GM13977 (cell line): ENCODE results near the gene ENHO.

ENCODE experiments used
- DNase-seq: peaks from one replicate; pipeline ENCODE4 v3.0.0; 2012; ENCODE audit warnings: low spot score
- CTCF ChIP-seq: IDR thresholded peaks from 2 replicates; pipeline ENCODE4 v1.5.1; 2012; ENCODE audit warnings: mild to moderate bottlenecking, control low read depth; ENCODE audit not compliant: insufficient read depth; ENCODE audit errors: extremely low read depth, missing control alignments
- in situ Hi-C: fragments of 300-500 bp; cut with MboI; formaldehyde crosslinking; loops from one replicate; pipeline ENCODE4 v1.12.0; 2022; ENCODE audit warnings: low sequenced_read_pairs, low pct_unique_long_range_greater_than_20kb, mixed read lengths, inconsistent platforms; ENCODE audit not compliant: unreplicated experiment

ENHO gene

GRCh38 chr9:34549407-34549732 is 26.6 kb upstream of the ENHO start:
- DNase-seq, result no peak
- TF ChIP-seq CTCF, result no peak
- in situ Hi-C loops, result no loop called here

- in situ Hi-C loops, result no loop called here
- TF ChIP-seq CTCF, result peak; percentile 89
- DNase-seq, result peak; percentile 72
Measured at GRCh38 chr9:34547960-34548611, 25.3 kb upstream of the ENHO start.

- peak; percentile 65 for TF ChIP-seq CTCF
- in situ Hi-C loops, result no loop called here
- no peak for DNase-seq
Measured at GRCh38 chr9:34546834-34547827, 24.3 kb upstream of the ENHO start.

GRCh38 chr9:34546102-34546833 is 23.5 kb upstream of the ENHO start:
- DNase-seq, result no peak
- no peak for TF ChIP-seq CTCF
- in situ Hi-C loops, result no loop called here

GRCh38 chr9:34545497-34545896 is 22.7 kb upstream of the ENHO start:
- no peak for DNase-seq
- in situ Hi-C loops, result no loop called here
- TF ChIP-seq CTCF, result no peak

GRCh38 chr9:34544035-34544434 is 21.2 kb upstream of the ENHO start:
- in situ Hi-C loops, result no loop called here
- DNase-seq, result no peak
- no peak for TF ChIP-seq CTCF
